HepG2 (cell line): Measurements from ENCODE around the gene OR2F2. TPM values are rescaled to one million over a fixed set of nuclear protein-coding genes. Genes with fewer than 3 reads are reported as not detected.
A peak's percentile ranks its signal among the peaks of the same experiment; 100 is the strongest.

ENCODE experiments used
- DNMT3B ChIP-seq: conservative IDR thresholded peaks from 2 replicates; pipeline ENCODE4 v1.6.1; 2016; ENCODE audit warnings: missing biosample characterization, control low read depth
- DR1 ChIP-seq: sonication (generic); formaldehyde crosslinking; IDR thresholded peaks from 2 replicates; pipeline ENCODE4 v1.8.0; 2021; ENCODE audit warnings: mild to moderate bottlenecking, missing genetic modification reagents, inconsistent platforms
- HDAC1 ChIP-seq: sonication (generic); formaldehyde crosslinking; IDR thresholded peaks from 2 replicates; pipeline ENCODE4 v1.5.1; 2020; ENCODE audit warnings: mild to moderate bottlenecking, missing genetic modification reagents
- HES4 ChIP-seq: sonication (generic); formaldehyde crosslinking; IDR thresholded peaks from 2 replicates; pipeline ENCODE4 v1.9.0; 2021; ENCODE audit warnings: mild to moderate bottlenecking, missing genetic modification reagents, borderline replicate concordance
- HNRNPK ChIP-seq: fragments of 200-400 bp; formaldehyde crosslinking; IDR thresholded peaks from 2 replicates; pipeline ENCODE4 v1.6.1; 2018; ENCODE audit warnings: low read length, low read depth, moderate library complexity, mild to moderate bottlenecking; ENCODE audit not compliant: poor library complexity, severe bottlenecking
- HOXA3 ChIP-seq: sonication (generic); formaldehyde crosslinking; IDR thresholded peaks from 2 replicates; pipeline ENCODE4 v1.5.0; 2020; ENCODE audit warnings: missing genetic modification reagents
- NCOA1 ChIP-seq: sonication (generic); formaldehyde crosslinking; IDR thresholded peaks from 2 replicates; pipeline ENCODE4 v1.9.0; 2021; ENCODE audit warnings: missing genetic modification reagents
- PHF8 ChIP-seq: sonication (generic); formaldehyde crosslinking; IDR thresholded peaks from 2 replicates; pipeline ENCODE4 v1.5.0; 2020; ENCODE audit warnings: missing genetic modification reagents
- PITX1 ChIP-seq: sonication (generic); formaldehyde crosslinking; IDR thresholded peaks from 2 replicates; pipeline ENCODE4 v1.5.1; 2020; ENCODE audit warnings: mild to moderate bottlenecking, missing genetic modification reagents
- PRMT3 ChIP-seq: sonication (generic); formaldehyde crosslinking; IDR thresholded peaks from 2 replicates; pipeline ENCODE4 v1.8.1; 2022; ENCODE audit warnings: low read depth, mild to moderate bottlenecking, moderate library complexity, missing genetic modification reagents, borderline replicate concordance
- RFX3 ChIP-seq: IDR thresholded peaks from 2 replicates; pipeline ENCODE4 v1.6.1; 2016; ENCODE audit warnings: missing biosample characterization, missing genetic modification reagents
- RFX5 ChIP-seq: IDR thresholded peaks from 2 replicates; pipeline ENCODE4 v1.6.1; 2011; ENCODE audit warnings: low read depth, low read length, improper control_type of control experiment
- RFXAP ChIP-seq: sonication (generic); formaldehyde crosslinking; IDR thresholded peaks from 2 replicates; pipeline ENCODE4 v1.4.0; 2020; ENCODE audit warnings: missing genetic modification reagents, borderline replicate concordance
- SCMH1 ChIP-seq: sonication (generic); formaldehyde crosslinking; IDR thresholded peaks from 2 replicates; pipeline ENCODE4 v1.9.0; 2021; ENCODE audit warnings: missing genetic modification reagents, mild to moderate bottlenecking, borderline replicate concordance
- SMC3 ChIP-seq: IDR thresholded peaks from 2 replicates; pipeline ENCODE4 v1.6.1; 2011; ENCODE audit warnings: low read length, improper control_type of control experiment
- SPEN ChIP-seq: sonication (generic); formaldehyde crosslinking; IDR thresholded peaks from 2 replicates; pipeline ENCODE4 v1.5.1; 2020; ENCODE audit warnings: low read depth, mild to moderate bottlenecking, missing genetic modification reagents
- STAG1 ChIP-seq: sonication (generic); formaldehyde crosslinking; IDR thresholded peaks from 2 replicates; pipeline ENCODE4 v1.4.0; 2020; ENCODE audit warnings: missing genetic modification reagents
- XRCC5 ChIP-seq: fragments of 200-400 bp; formaldehyde crosslinking; optimal IDR thresholded peaks from 2 replicates; pipeline ENCODE3; 2017; ENCODE audit warnings: mild to moderate bottlenecking, low read length
- ZBTB33 ChIP-seq: sonication (generic); formaldehyde crosslinking; IDR thresholded peaks from 2 replicates; pipeline ENCODE4 v1.4.0; 2020; ENCODE audit warnings: missing genetic modification reagents
- ZBTB42 ChIP-seq: sonication (generic); formaldehyde crosslinking; IDR thresholded peaks from 2 replicates; pipeline ENCODE4 v1.5.0; 2020; ENCODE audit warnings: mild to moderate bottlenecking, missing genetic modification reagents
- ZBTB46 ChIP-seq: sonication (generic); formaldehyde crosslinking; IDR thresholded peaks from 2 replicates; pipeline ENCODE4 v1.4.0; 2020; ENCODE audit warnings: mild to moderate bottlenecking, missing genetic modification reagents, borderline replicate concordance
- ZBTB7B ChIP-seq: sonication (generic); formaldehyde crosslinking; IDR thresholded peaks from 2 replicates; pipeline ENCODE4 v1.4.0; 2020; ENCODE audit warnings: missing genetic modification reagents
- ZMYM4 ChIP-seq: sonication (generic); formaldehyde crosslinking; IDR thresholded peaks from 2 replicates; pipeline ENCODE4 v1.8.1; 2023; ENCODE audit warnings: mild to moderate bottlenecking, missing genetic modification reagents
- ZNF326 ChIP-seq: sonication (generic); formaldehyde crosslinking; IDR thresholded peaks from 2 replicates; pipeline ENCODE4 v1.4.0; 2020; ENCODE audit warnings: missing genetic modification reagents, borderline replicate concordance
- ZNF510 ChIP-seq: sonication (generic); formaldehyde crosslinking; IDR thresholded peaks from 2 replicates; pipeline ENCODE4 v1.4.0; 2020; ENCODE audit warnings: low read depth, mild to moderate bottlenecking, missing genetic modification reagents
- ZNF572 ChIP-seq: sonication (generic); formaldehyde crosslinking; IDR thresholded peaks from 2 replicates; pipeline ENCODE4 v1.5.1; 2020; ENCODE audit warnings: mild to moderate bottlenecking, missing genetic modification reagents
- ZNF616 ChIP-seq: sonication (generic); formaldehyde crosslinking; IDR thresholded peaks from 2 replicates; pipeline ENCODE4 v1.5.0; 2020; ENCODE audit warnings: low read depth, mild to moderate bottlenecking, missing genetic modification reagents
- ZXDC ChIP-seq: sonication (generic); formaldehyde crosslinking; IDR thresholded peaks from 2 replicates; pipeline ENCODE4 v1.5.0; 2020; ENCODE audit warnings: mild to moderate bottlenecking, missing genetic modification reagents
- polyA plus RNA-seq, 8 experiments: library from polyadenylated mRNA; depleted of rRNA in 3 of 8; stranded (reverse) in 7 of 8; unstranded in 1 of 8; fragments of >200 nt; fragmentation: Illumina TruSeq in 4 of 8; extraction: Trizol in 4 of 8; gene quantifications; 2 replicates each; pipeline versions ENCODE4 v1.2.1 to v1.2.3, GENCODE V29; 2011 to 2016; ENCODE audit warnings: low read depth in 4 of 8, missing spikeins in 1 of 8, mixed read lengths in 1 of 8; ENCODE audit not compliant: insufficient read depth in 1 of 8
- total RNA-seq, 5 experiments: library from RNA; depleted of rRNA; stranded (reverse); fragments of >200 nt; fragmentation: Illumina TruSeq; extraction: Trizol; gene quantifications; 2 replicates each; pipeline ENCODE4 v1.2.3, GENCODE V29; 2016; ENCODE audit warnings: low read depth in 1 of 5

OR2F2 gene
- total and polyA plus RNA-seq, 2 of the 13 experiments (the other 11 are each of a cell fraction or from before 2014, with no cell fraction given) = 0.13 TPM; not detected in 1

DNA sequence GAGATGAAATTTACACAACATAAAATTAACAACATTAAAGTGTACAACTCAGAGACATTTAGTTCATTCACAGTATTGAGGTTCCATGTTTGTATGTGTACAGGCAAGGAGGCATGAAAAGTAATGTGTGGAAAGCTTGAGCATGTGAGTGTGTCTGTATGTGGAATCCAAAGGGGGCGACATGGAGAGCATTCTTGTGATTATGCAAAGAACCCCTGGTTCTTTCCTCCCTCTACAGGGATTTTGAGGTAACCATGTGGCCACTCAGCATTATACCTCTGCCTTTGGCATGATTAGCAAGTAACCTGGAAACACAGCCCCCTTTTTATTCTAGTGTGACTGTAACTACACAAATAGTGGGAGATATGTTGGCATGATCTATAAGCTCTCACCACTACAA is 40.6 kb downstream of the OR2F2 start (continued):
- TF ChIP-seq ZXDC (CRISPR knock-in tag) = no peak
- TF ChIP-seq ZNF326 (CRISPR knock-in tag) = no peak
- TF ChIP-seq DR1 (CRISPR knock-in tag) = no peak
- no peak for TF ChIP-seq PITX1 (CRISPR knock-in tag)
- TF ChIP-seq HOXA3 (CRISPR knock-in tag) = no peak
- no peak for TF ChIP-seq SCMH1 (CRISPR knock-in tag)
- TF ChIP-seq ZNF616 (CRISPR knock-in tag) = no peak
- no peak for TF ChIP-seq SPEN (CRISPR knock-in tag)
- no peak for TF ChIP-seq HNRNPK
- TF ChIP-seq SMC3 = peak; percentile 38; the same call in 1 of the 2 replicates
- peak; percentile 36; the same call in 1 of the 2 replicates for TF ChIP-seq STAG1
- no peak for TF ChIP-seq DNMT3B (CRISPR knock-in tag)
- TF ChIP-seq RFXAP (CRISPR knock-in tag) = no peak
- no peak for TF ChIP-seq HDAC1
- TF ChIP-seq ZBTB33 = no peak
- no peak for TF ChIP-seq ZBTB46 (CRISPR knock-in tag)
- TF ChIP-seq PRMT3 (CRISPR knock-in tag) = no peak
- TF ChIP-seq XRCC5 = no peak
- TF ChIP-seq ZNF572 = no peak
- no peak for TF ChIP-seq NCOA1 (CRISPR knock-in tag)
- TF ChIP-seq ZNF510 = no peak
- TF ChIP-seq PHF8 (CRISPR knock-in tag) = no peak
- TF ChIP-seq ZMYM4 (CRISPR knock-in tag) = 0 out of 2 replicates have a peak, but pooled peaks have one; percentile 28
- TF ChIP-seq RFX5 = no peak
- no peak for TF ChIP-seq RFX3 (CRISPR knock-in tag)
- no peak for TF ChIP-seq HES4 (CRISPR knock-in tag)
- no peak for TF ChIP-seq ZBTB42 (CRISPR knock-in tag)
- TF ChIP-seq ZBTB7B (CRISPR knock-in tag) = no peak
